Fibroblast of skin of back (primary cell): ENCODE results near the gene LRP3.

Source experiments
- DNase-seq: peaks from one replicate; pipeline ENCODE4 v3.0.0-alpha.2; 2013

LRP3 gene

GRCh38 chr19:33240181-33240771, 46.1 kb downstream of the LRP3 start:
- no peak for DNase-seq

DNA sequence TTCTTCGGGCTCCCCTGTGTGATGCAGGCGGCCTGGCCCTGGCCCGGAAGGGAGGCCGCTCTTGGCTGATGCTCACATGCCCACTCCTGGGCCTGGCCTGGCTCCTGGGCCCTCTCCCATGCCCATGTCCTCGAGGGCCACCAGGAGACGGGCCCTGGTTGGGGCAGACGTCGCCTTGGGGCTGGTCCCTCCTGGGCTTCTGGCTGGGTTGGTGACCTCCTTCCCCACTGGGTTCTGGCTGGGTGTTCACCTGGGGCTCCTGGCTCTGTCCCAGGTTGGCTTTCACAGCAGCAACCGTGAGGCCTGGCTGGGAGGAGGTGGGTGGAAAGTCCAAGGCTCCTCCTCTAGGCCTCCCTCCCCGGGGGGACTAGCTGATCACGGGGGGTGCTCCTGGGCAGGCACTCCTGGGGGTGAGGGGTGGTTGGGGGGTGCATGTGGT, 47.0 kb downstream of the LRP3 start:
- no peak for DNase-seq

DNA sequence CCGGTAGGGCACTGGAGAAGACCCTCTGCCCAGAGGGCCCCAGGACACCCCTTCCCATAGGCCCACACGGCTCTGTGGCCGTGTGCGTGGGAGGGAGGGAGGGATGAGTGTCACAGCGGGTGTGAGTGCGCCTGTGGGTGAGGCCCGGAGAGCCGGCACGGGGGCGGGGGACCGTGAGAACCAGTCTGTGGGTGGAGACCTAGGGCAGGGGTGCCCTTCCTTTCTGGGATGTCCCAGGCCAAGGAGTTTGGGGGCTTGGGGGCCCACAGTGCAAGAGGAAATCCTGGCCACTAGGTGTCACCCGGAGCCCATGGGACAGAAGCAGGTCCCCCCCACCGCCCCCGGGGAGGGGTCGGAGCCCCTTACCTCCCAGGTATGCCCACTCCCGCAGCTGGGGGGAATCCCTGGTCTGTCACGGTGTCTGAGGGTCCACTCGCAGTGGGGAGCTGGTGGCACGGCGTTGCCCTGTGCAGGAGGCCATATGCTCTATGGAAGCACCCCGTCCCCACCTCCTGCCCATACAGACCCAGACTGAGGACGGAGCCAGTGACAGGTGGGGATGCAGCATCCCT, 47.5 kb downstream of the LRP3 start:
- DNase-seq, result no peak

DNA sequence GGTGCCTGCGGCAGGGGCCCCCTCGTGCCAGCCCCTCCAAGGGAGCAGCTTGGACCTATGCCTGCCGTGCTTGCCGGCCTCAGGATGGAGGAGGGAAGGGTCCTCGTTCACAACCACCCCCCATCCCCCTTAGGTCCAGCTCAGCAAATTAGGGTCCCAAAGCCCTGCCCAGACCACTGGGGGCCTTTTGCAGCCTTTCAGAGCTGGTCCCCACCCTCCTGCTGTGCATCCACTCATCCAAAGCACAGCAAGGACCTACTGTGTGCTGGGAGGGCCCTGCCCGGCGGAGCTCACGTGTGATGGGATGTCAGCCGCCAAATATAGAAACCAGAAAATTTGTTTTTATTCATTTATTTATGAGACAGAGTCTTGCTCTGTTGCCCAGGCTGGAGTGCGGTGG, 48.0 kb downstream of the LRP3 start:
- DNase-seq, result no peak

- DNase-seq, result no peak
These were observed 48.8 kb downstream of the LRP3 start for GRCh38 chr19:33242911-33243310.

- DNase-seq, result no peak
These were observed 52.0 kb downstream of the LRP3 start for GRCh38 chr19:33245948-33246708.

GRCh38 chr19:33246709-33247440, 52.7 kb downstream of the LRP3 start:
- no peak for DNase-seq

GRCh38 chr19:33247441-33247819, 53.3 kb downstream of the LRP3 start:
- no peak for DNase-seq

- DNase-seq, result no peak
These were observed 54.0 kb downstream of the LRP3 start for GRCh38 chr19:33248104-33248503.

DNA sequence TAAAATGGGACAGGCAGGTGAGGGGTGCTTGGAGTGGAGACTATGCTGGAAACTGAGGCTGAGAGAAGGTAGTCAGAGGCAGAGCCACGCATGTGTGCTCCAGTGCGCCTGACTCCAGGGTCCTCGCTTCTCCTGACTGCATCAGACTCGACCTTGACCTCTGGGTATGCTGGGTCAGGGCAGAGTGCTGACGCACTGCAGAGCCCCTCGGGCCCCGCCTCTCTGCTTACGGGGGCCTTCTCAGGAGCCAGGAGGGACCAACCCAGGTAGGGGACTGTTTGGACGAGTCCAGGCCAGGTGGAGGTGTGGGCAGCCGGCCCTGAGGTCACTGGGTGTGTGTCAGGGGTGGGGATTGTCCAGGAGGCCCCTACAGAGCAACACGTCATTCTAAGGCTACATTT, 54.4 kb downstream of the LRP3 start:
- no peak for DNase-seq

DNA sequence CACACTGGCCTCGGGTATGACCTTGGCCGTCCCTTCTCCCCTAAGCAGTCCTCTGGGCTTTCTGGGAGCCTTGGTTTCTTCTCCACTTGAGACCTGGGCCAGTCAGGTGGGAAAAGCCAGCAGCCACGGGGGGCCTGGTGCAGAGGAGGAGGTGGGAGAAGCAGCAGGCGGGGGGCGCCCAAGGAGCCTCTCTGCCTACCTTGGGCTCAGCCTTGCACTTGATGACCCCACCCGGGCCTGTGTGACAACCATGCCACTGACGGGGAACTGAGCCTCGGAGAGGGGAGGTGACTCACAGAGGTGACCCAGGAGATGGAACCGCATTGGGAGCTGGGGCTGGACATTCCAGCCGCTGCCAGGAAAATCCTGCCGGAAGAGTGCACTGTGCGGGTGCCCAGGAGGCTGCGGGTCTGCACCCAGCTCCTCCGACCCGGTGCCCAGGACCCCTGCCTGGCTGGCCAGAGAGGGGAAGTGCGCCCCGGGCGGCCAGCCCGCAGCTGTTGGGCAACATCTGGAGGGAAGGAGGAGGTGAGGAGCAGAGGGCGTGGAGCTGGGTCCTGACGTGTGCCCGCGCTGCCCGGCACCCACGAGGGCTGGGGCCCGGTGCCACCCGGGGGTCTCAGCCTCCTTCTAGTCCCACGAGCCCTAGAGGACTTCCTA, 55.0 kb downstream of the LRP3 start:
- no peak for DNase-seq

DNA sequence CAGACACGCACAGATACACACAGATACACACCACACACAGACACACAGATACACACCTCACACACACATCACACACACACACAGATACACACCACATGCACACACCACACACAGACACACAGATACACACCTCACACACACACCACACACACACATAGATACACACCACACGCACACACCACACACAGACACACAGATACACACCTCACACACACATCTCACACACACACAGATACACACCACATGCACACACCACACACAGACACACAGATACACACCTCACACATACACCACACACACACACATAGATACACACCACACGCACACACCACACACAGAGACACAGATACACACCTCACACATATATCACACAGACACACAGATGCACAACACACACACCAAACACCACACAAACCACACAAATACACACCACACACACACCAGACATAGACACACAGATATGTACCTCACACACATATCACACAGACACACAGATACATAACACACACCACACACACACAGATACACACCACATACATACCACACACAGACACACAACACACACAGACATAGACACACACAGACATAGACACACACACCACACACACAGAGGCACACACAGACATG, 55.7 kb downstream of the LRP3 start:
- no peak for DNase-seq

- DNase-seq, result no peak
These were observed 56.4 kb downstream of the LRP3 start for GRCh38 chr19:33250500-33250899.

DNA sequence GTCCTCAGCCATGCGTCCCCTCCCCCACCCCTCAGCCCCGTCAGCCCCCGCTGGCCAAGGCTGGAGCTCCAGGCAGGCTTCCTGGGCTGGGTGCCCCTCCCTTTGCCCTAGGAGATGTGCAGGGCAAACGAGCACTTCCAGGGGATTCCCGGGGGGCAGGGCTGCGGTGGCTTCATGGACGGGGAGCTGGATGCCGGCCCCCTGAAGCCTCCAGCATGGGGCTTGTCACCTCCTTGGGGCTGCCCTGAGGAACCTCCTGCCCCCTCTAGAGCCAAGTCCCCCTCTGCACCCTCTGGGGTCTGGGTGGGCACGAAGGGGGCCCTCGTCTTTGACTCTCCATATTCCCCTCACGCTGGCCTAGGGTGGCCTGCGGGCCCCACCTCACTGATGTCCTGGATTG, 56.9 kb downstream of the LRP3 start:
- no peak for DNase-seq

DNA sequence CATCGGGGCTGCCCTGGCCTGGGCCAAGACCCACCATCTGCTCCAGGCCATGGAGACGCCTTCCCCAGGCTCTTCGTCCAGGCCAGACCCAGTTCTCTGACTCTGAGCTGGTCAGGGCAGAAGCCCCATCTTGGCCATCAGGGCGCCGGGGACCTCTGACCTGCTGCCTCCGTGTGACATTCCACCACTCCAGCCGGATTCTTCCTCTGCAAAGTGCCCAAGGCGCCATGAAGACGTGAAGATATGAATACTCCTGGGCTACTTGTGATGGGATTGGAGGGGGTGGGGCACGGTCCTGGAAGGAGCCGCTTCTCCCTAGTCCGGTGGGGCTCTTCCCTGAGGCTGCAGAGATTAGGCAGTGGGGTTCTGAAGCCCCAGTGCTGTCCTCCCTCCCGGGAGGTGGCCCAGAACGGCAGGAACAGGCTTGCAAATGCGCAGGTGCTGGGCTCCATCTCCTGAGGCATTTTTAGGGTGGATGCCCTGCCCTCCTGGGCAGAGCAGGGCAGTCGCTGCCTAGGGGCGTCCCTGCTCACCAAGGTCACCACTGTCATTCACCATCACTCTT, 57.5 kb downstream of the LRP3 start:
- DNase-seq, result no peak

DNA sequence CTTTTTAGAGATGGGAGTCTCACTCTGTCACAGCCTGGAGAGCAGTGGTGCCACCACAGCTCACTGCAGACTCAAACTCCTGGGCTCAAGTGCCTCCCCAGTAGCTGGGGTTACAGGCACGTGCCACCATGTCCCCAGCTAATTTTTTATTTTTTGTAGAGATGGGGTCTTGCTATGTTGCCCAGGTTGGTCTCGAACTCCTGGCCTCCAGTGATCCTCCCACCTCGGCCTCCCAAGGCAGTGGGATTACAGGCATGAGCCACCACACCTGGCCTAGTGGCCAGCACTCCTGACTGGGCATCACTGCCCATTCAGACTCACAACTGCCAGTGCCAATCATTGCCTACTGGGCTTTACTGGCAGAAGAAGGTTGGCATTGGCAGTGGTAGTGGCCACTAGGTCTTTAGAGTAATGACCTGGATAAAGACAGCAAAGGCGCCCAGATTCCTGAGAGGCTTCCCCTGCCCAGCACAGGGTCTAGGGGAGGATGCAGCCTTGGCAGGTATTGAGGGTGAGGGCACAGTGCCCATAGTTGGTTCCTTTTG, 58.4 kb downstream of the LRP3 start:
- no peak for DNase-seq

DNA sequence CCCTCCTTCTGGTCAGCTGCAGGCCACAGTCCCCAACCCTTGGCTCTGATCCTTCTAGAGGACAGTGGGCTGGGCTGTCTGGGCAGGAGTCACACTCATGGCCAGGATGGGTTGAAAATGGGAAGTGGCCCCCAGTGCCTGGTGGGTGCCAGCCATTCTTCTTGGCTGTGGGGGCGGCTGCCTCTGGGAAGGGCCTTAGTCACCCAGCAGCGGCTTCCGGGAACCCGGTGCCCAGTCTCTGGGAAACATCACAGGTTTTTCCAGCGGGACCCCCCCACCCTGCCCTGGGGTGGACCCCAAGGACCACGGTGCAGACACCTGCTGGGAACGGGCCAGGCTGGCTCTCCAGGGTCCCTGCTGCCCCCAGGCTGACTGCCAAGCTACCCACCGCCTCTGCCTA, 58.8 kb downstream of the LRP3 start:
- DNase-seq, result no peak

- DNase-seq, result no peak
These were observed 60.2 kb downstream of the LRP3 start for GRCh38 chr19:33254245-33254824.

DNA sequence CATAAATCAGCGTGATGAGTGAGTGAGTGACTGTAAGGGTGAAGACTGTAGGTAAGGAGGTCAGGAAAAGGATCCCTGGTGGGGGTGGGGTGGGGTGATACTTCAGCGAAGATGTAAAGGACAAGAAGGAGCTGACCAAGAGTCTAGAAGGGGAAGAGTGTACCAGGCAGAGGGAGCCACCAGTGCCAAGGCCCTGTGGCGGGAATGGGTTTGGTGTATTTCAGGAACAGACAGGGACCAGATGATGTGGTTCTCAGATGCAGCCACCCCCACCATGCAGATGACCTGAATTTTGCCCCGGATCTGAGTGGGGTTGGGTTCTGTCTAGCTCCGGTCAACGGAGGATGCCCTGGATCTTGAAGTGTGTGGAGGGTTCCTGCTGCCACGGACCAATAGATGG, 61.7 kb downstream of the LRP3 start:
- no peak for DNase-seq

DNA sequence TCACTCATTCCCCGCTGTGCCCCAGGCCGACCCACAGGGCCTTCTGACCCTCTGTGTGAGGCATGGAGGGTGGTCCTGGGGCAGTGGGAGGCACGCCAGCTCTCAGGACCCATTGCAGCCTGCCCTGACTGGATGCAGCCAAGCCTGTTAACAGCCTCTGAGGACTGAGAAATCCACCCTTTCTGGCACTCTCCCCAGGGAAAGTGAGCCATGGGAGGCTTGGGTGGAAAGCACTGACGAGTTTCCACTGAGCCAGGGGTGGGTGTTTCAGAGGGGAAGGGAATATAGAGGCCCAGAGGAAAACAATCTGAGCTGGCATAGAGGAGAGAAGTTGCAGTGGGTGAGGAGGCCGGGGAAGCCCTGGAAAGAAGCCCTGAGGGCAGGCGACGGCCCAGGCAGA, 62.1 kb downstream of the LRP3 start:
- DNase-seq, result no peak

DNA sequence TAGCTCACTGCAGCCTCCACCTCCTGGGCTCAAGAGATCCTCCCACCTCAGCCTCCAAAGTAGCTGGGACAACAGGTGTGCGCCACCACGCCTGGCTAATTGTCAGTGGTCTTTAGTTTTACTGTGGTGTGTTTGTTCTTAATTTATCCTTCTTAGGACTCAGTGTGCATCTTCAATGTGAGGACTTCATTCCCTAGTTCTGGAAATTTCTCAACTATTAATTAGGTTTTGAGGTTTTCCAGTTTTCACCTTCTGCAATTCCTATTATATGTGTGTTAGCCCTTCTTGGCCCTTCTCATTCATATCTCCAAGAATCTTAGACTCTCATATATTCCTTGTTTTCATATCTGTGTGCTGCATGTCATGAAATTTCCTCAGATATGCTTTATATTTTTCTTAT, 63.7 kb downstream of the LRP3 start:
- DNase-seq, result no peak
